ENCODE measurements around the gene HDAC4.

Gene HDAC4

DNA sequence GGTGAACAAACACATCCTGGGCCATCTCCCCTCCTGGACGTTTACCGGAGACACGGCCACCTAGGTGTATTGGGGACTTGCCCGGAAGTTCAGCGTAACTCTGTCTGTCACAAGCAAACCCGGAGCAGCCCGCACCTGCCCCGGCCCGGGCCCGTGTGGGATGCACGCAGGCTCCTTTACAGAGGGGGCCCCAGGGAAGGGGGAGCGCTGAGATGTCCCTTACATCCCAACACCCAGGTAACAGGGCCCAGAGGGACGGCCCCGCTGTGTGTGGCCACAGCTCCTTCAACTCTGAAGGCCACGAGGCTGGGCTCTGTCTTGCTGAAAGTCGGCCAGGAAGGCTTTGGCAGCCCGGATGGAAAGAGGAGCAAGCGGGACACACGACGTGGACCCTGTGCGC is 340.1 kb downstream of the HDAC4 start:
- TF ChIP-seq, protein P1, sequence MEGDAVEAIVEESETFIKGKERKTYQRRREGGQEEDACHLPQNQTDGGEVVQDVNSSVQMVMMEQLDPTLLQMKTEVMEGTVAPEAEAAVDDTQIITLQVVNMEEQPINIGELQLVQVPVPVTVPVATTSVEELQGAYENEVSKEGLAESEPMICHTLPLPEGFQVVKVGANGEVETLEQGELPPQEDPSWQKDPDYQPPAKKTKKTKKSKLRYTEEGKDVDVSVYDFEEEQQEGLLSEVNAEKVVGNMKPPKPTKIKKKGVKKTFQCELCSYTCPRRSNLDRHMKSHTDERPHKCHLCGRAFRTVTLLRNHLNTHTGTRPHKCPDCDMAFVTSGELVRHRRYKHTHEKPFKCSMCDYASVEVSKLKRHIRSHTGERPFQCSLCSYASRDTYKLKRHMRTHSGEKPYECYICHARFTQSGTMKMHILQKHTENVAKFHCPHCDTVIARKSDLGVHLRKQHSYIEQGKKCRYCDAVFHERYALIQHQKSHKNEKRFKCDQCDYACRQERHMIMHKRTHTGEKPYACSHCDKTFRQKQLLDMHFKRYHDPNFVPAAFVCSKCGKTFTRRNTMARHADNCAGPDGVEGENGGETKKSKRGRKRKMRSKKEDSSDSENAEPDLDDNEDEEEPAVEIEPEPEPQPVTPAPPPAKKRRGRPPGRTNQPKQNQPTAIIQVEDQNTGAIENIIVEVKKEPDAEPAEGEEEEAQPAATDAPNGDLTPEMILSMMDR (IDR thresholded peaks at IDR 0.05), result no peak
- peaks cover 83% of the 10 kb centered on the region for H3K36me3 ChIP-seq
- H3K27me3 ChIP-seq, result no peaks in the 10 kb centered on the region
- no peak overlapping the region for H3K27ac ChIP-seq
- peaks cover 12 to 26% of the 10 kb centered on the region in 2 experiments for H3K4me1 ChIP-seq (ENCODE audit: control insufficient read depth in 1 of 2, insufficient read depth in 1 of 2, low read depth in 1 of 2, low read length in 1 of 2)
- no peak overlapping the region for H3K4me3 ChIP-seq (ENCODE audit: low read depth in 1 of 2, low read length in 1 of 2)
- H3K9me3 ChIP-seq, result no peaks in the 10 kb centered on the region

DNA sequence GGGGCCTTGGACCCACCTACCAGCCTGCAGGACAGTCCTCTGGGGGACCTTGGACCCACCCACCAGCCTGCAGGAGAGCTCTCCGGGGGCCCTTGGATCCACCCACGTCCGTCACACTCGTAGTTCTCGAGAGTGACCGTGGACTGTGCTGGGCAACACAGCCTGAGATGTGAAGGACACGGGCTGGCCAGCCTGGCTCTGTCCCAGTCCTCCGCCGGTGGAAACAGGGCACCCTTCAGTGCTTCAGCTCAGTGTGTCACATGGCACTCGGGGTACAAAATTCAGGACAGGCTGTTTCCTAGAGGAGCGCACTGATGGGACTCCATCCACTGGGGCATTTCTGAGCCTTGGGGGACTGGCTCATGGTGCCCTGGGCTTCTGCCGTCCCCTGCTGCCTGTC is 341.0 kb downstream of the HDAC4 start:
- Histone ChIP-seq H3K27ac (peak overlapping the region; percentile 49), H3K36me3 (peaks cover 82% of the 10 kb centered on the region), H3K27me3 (no peaks in the 10 kb centered on the region), H3K4me3 (ENCODE audit: low read depth in 1 of 2, low read length in 1 of 2) (no peak overlapping the region), H3K9me3 (no peaks in the 10 kb centered on the region), H3K4me1 (ENCODE audit: control insufficient read depth in 1 of 2, insufficient read depth in 1 of 2, low read depth in 1 of 2, low read length in 1 of 2) (peaks cover 12 to 26% of the 10 kb centered on the region in 2 experiments)
- TF ChIP-seq, protein P1 (IDR thresholded peaks at IDR 0.05), result no peak

DNA sequence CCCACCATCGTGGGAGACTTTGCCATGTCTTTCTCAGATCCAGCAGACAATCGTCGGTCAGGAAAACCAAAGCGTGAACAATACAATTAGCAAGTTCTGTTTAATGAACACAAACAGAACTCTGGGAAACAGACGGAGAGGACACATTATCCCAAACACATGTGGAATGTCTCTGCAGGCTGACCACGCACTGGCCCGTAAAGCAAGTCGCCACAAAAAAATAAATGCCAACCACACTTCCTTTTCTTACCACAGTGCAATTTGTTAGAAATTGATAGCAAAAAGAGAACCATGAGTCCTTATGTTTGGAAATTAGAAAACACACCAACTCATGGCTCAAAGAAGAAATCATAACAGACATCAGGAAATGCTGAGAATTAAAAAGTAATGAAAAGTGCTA is 342.1 kb downstream of the HDAC4 start:
- no peaks in the 10 kb centered on the region for H3K9me3 ChIP-seq
- H3K4me3 ChIP-seq (ENCODE audit: low read depth in 1 of 2, low read length in 1 of 2), result no peak overlapping the region
- H3K4me1 ChIP-seq (ENCODE audit: control insufficient read depth in 1 of 2, insufficient read depth in 1 of 2, low read depth in 1 of 2, low read length in 1 of 2), result peaks cover 12 to 26% of the 10 kb centered on the region in 2 experiments
- H3K36me3 ChIP-seq, result peaks cover 82% of the 10 kb centered on the region
- H3K27me3 ChIP-seq, result no peaks in the 10 kb centered on the region
- TF ChIP-seq, protein P1 (IDR thresholded peaks at IDR 0.05), result no peak
- peak overlapping the region; percentile 49 for H3K27ac ChIP-seq

DNA sequence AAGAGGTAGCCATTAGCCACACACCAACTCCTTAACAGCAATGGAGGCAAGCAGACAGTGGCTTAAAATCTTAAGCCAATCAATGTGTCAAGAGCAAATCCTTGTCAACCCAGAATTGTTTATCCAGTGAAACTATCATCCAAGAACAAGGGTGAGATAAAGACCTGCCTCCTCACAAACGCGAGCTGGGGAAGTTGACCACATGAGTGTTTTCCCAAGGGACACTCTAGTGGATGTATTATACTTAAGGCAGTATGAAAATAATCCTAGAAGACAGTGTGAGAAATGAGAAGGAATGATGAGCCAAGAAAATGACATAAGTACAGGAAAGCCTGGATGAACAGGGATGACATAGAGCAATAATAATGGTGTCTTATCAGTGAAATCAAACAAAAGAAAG is 343.3 kb downstream of the HDAC4 start:
- Histone ChIP-seq H3K4me3 (ENCODE audit: low read depth in 1 of 2, low read length in 1 of 2) (no peak overlapping the region), H3K27ac (no peak overlapping the region), H3K27me3 (no peaks in the 10 kb centered on the region), H3K36me3 (peaks cover 83% of the 10 kb centered on the region), H3K4me1 (ENCODE audit: control insufficient read depth in 1 of 2, insufficient read depth in 1 of 2, low read depth in 1 of 2, low read length in 1 of 2) (peaks cover 12 to 26% of the 10 kb centered on the region in 2 experiments), H3K9me3 (no peaks in the 10 kb centered on the region)
- TF ChIP-seq, protein P1 (IDR thresholded peaks at IDR 0.05), result no peak

DNA sequence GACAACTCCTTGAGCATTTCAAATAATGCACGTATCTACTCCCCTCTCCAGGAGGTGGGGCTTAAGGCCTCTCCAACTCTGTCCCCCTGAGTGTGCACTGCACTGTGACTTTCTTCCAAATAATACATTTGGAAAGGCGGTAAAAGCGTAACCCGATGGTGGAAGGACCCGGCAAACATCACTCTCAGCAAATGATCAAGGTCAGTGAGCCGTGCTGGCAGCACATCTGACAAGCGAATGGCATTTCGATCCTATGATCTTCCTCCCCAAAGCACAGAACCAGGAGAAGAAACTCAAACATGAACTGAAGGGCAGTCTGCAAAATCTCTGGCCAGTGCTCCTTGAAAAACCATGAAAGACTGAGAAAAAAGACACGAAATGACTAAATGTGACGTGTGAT is 344.2 kb downstream of the HDAC4 start:
- peak overlapping the region; percentile 67 for H3K27ac ChIP-seq
- H3K4me3 ChIP-seq (ENCODE audit: low read depth in 1 of 2, low read length in 1 of 2), result no peak overlapping the region
- TF ChIP-seq, protein P1 (IDR thresholded peaks at IDR 0.05), result no peak
- H3K9me3 ChIP-seq, result no peaks in the 10 kb centered on the region
- peaks cover 83% of the 10 kb centered on the region for H3K36me3 ChIP-seq
- no peaks in the 10 kb centered on the region for H3K27me3 ChIP-seq
- peaks cover 12 to 26% of the 10 kb centered on the region in 2 experiments for H3K4me1 ChIP-seq (ENCODE audit: control insufficient read depth in 1 of 2, insufficient read depth in 1 of 2, low read depth in 1 of 2, low read length in 1 of 2)
